Right lobe of liver (tissue), 5 donors: ENCODE measurements around the gene NOP10. TPM values are rescaled to one million over a fixed set of nuclear protein-coding genes. Genes with fewer than 3 reads are reported as not detected.

Experiments used
- microRNA counts: library from miRNA; unstranded; fragments of <30 nt; microRNA quantifications from one replicate; lab custom pipeline; 2016
- microRNA-seq, 2 donors: library from miRNA; unstranded; fragments of <30 nt; microRNA quantifications; one replicate each; pipeline ENCODE4, GENCODE V29; 2019 to 2020
- small RNA-seq, 2 experiments: library from RNA; depleted of rRNA; stranded (forward); fragments of <200 nt; gene quantifications; one replicate each; pipeline ENCODE3, GENCODE V24; 2016
- total RNA-seq, 6 experiments: library from RNA; depleted of rRNA in 2 of 6; stranded (reverse); fragments of >200 nt in 2 of 6; fragmentation: NEBNext Ultra II Directional in 3 of 6; extraction: Animal tissue kit (Norgen Biotek cat#: 25700) in 3 of 6; gene quantifications; one replicate each; pipeline versions ENCODE4 v1.1.0 to v1.2.4, GENCODE V29; 2016 to 2023
- donor health status: DM: no; HTN: no; CAD: no.
- donor health status: DM: no; HTN: no; CAD: no.
- donor health status: DM: no; HTN: yes; CAD: no.
- donor health status: DM: no; HTN: yes; CAD: no.

The NOP10 gene
- total RNA-seq, 6 experiments from 2014 or later, result 59.2 to 177 (median 79.2) TPM

MicroRNAs within 50 kb of the gene (microRNA counts, 767-probe panel; counts per million panel counts)
- microRNA hsa-miR-1233 (lab: Ali Mortazavi, UCI), result 237 counts per million

Small RNA genes within 50 kb of the gene (microRNA-seq; reads per million reads assigned to microRNA genes)
- gene MIR1233-1, result 0 reads per million in 2 donors

Small RNA genes within 50 kb of the gene (small RNA-seq; reads per million reads assigned to genes)
- 0 reads per million in 2 experiments for gene MIR1233-1
- gene RF00019, result 0 reads per million in 2 experiments

Other genes starting within 250 kb of the NOP10 start
- 10 to 100 TPM; 30.4 to 49.4 (median 41.6) TPM for gene EMC7, start 241.3 kb downstream of the NOP10 start, total RNA-seq
- under 1 TPM; 0.56 to 0.98 (median 0.83) TPM for gene PGBD4, start 241.1 kb downstream of the NOP10 start, total RNA-seq
- 10 to 100 TPM; 12.4 to 22.4 (median 17.6) TPM for gene KATNBL1, start 133.0 kb downstream of the NOP10 start, total RNA-seq
- 100 to 1,000 TPM in 1 of 6 experiments, 10 to 100 TPM in 5; 39.3 to 111 (median 49.7) TPM for gene EMC4, start 118.1 kb downstream of the NOP10 start, total RNA-seq
- gene SLC12A6, start 5.4 kb downstream of the NOP10 start, total RNA-seq, result 10 to 100 TPM in 1 of 6 experiments, 1 to 10 TPM in 5; 5.6 to 10.9 (median 7.5) TPM
- not detected for gene NUTM1, start 179 bp upstream of the NOP10 start, total RNA-seq
- 1 to 10 TPM; 3.2 to 6.7 (median 4.5) TPM for gene LPCAT4, start 24.1 kb upstream of the NOP10 start, total RNA-seq
- 10 to 100 TPM in 4 of 6 experiments, 1 to 10 TPM in 2; 8.8 to 24.3 (median 16.3) TPM for gene GOLGA8A, start 94.7 kb upstream of the NOP10 start, total RNA-seq
- 10 to 100 TPM; 21.9 to 53.4 (median 30.8) TPM for gene GOLGA8B, start 240.5 kb upstream of the NOP10 start, total RNA-seq